Thyroid gland (tissue), 4 donors: ENCODE results near the gene RIBC2.

Experiments used
- CTCF ChIP-seq, 6 experiments: fragments of 200-600 bp in 3 of 6; fragments of 450-650 bp in 3 of 6; sonication (generic) in 3 of 6; IDR thresholded peaks; one replicate each; pipeline ENCODE4 v1.5.1; 2016 to 2019; ENCODE audit warnings: antibody characterized with exemption in 6 of 6, mild to moderate bottlenecking in 2 of 6, inconsistent platforms in 1 of 6, moderate library complexity in 1 of 6
- POLR2A ChIP-seq, 2 donors: fragments of 450-650 bp; IDR thresholded peaks; one replicate each; pipeline ENCODE4 v1.6.1; 2017; ENCODE audit warnings: antibody characterized with exemption in 2 of 2, mild to moderate bottlenecking in 2 of 2, moderate library complexity in 1 of 2

DNA sequence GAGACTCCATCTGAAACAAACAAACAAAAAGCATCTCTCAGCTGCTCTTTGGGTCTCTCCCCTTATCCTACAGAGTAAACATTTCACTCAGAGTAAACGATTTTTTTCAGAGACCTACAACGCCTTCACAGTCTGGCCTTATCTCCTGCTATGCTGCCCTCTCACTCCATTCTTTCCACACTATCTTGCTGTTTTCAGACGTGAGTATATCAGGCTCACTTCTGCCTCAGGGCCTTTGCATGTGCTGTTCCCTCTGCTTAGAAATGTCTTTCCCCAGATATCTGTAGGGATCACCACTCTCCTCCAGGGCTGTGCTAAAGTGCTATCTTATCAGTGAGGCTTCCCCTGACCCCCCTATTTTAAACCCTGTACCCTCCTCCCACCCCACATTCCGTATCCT, 6.5 kb downstream of the RIBC2 start:
- TF ChIP-seq POLR2A (IDR thresholded peaks at IDR 0.05) (no peak), CTCF (IDR thresholded peaks at IDR 0.05) (no peak)
